Measurements from ENCODE around the gene USP21.
"Not testable (repeated sequence)": the region's sequence is repeated elsewhere in the genome, so short reads cannot be mapped to it uniquely, and the experiment has no call there.

Gene USP21

GRCh38 chr1:161159087-161159912 is at the start of gene USP21:
Gene USP21 (plus strand): TSS chr1:161159500. CDS start chr1:161160641, 1,141 bp downstream.
- peak; percentile 82 to 85 for DNase-seq (ENCODE audit: low read depth in 2 of 2)

- no peak for DNase-seq (ENCODE audit: low read depth in 2 of 2)
These were observed 48.2 kb upstream of the USP21 start for GRCh38 chr1:161111117-161111516.

- DNase-seq (ENCODE audit: low read depth in 2 of 2) = no peak
These were observed 47.8 kb upstream of the USP21 start for GRCh38 chr1:161111527-161111926.

- no peak for DNase-seq (ENCODE audit: low read depth in 2 of 2)
These were observed 45.4 kb upstream of the USP21 start for GRCh38 chr1:161113915-161114314.

- DNase-seq (ENCODE audit: low read depth in 2 of 2) = no peak
These were observed 44.7 kb upstream of the USP21 start for GRCh38 chr1:161114556-161114955.

GRCh38 chr1:161115132-161115711 is 44.1 kb upstream of the USP21 start:
- DNase-seq (ENCODE audit: low read depth in 2 of 2) = no peak

- DNase-seq (ENCODE audit: low read depth in 2 of 2) = not testable (repeated sequence)
These were observed 43.3 kb upstream of the USP21 start for GRCh38 chr1:161115961-161116360.

- DNase-seq (ENCODE audit: low read depth in 2 of 2) = peak; percentile 63 to 68
These were observed 41.3 kb upstream of the USP21 start, which contains the start of the genes NIT1 and PFDN2 for GRCh38 chr1:161117759-161118581. Gene NIT1 (plus strand): TSS chr1:161118105. CDS start chr1:161118177, 72 bp downstream. Gene PFDN2 (minus strand): TSS chr1:161118037. CDS start chr1:161118026, 11 bp downstream.

GRCh38 chr1:161119092-161119903 is 40.0 kb upstream of the USP21 start:
- DNase-seq (ENCODE audit: low read depth in 2 of 2) = peak in 1 of 2 donors; percentile 27

- DNase-seq (ENCODE audit: low read depth in 2 of 2) = no peak
These were observed 38.2 kb upstream of the USP21 start for GRCh38 chr1:161121042-161121650.

GRCh38 chr1:161121834-161122233 is 37.5 kb upstream of the USP21 start:
- no peak for DNase-seq (ENCODE audit: low read depth in 2 of 2)

- no peak for DNase-seq (ENCODE audit: low read depth in 2 of 2)
These were observed 36.3 kb upstream of the USP21 start for GRCh38 chr1:161122967-161123366.

GRCh38 chr1:161127649-161128048 is 31.7 kb upstream of the USP21 start:
- DNase-seq (ENCODE audit: low read depth in 2 of 2) = no peak

GRCh38 chr1:161128591-161129420 is 30.5 kb upstream of the USP21 start:
- no peak for DNase-seq (ENCODE audit: low read depth in 2 of 2)

- DNase-seq (ENCODE audit: low read depth in 2 of 2) = no peak
These were observed 29.0 kb upstream of the USP21 start for GRCh38 chr1:161130266-161130665.

GRCh38 chr1:161131523-161132409 is 27.5 kb upstream of the USP21 start:
- no peak for DNase-seq (ENCODE audit: low read depth in 2 of 2)

GRCh38 chr1:161132410-161133219 is 26.7 kb upstream of the USP21 start, which contains the start of gene DEDD:
Gene DEDD (minus strand): TSS chr1:161132667. CDS start chr1:161124462, 8,205 bp downstream.
- DNase-seq (ENCODE audit: low read depth in 2 of 2) = peak; percentile 70 to 74

- no peak for DNase-seq (ENCODE audit: low read depth in 2 of 2)
These were observed 26.0 kb upstream of the USP21 start for GRCh38 chr1:161133220-161133740.

Measured in stimulated activated CD8-positive, alpha-beta memory T cell treated with anti-CD3 and anti-CD28 coated beads, Interleukin-7, amount 100 ng/mL, for 1 hour (primary cell).